Neuron (in vitro differentiated cells): Measurements from ENCODE around the gene TOX3.

Experiments
- H2AFZ ChIP-seq: one replicate; pipeline ENCODE4 v1.6.1; 2013; ENCODE audit warnings: low read depth, mild to moderate bottlenecking, inconsistent platforms, low read length, moderate library complexity
- H3K27me3 ChIP-seq: one replicate; pipeline ENCODE4 v1.6.1; 2013; ENCODE audit warnings: low read length; ENCODE audit not compliant: insufficient read depth
- H3K36me3 ChIP-seq: one replicate; pipeline ENCODE4 v1.6.1; 2013; ENCODE audit warnings: low read length; ENCODE audit not compliant: insufficient read depth
- H3K4me1 ChIP-seq: one replicate; pipeline ENCODE4 v1.6.1; 2013; ENCODE audit warnings: low read length; ENCODE audit not compliant: insufficient read depth
- H3K4me3 ChIP-seq: 2 replicates; pipeline ENCODE4 v1.5.1; 2013; ENCODE audit warnings: mild to moderate bottlenecking, low read length, moderate library complexity
- H3K9me3 ChIP-seq: one replicate; pipeline ENCODE4 v1.6.1; 2013; ENCODE audit warnings: low read length

TOX3 gene

DNA sequence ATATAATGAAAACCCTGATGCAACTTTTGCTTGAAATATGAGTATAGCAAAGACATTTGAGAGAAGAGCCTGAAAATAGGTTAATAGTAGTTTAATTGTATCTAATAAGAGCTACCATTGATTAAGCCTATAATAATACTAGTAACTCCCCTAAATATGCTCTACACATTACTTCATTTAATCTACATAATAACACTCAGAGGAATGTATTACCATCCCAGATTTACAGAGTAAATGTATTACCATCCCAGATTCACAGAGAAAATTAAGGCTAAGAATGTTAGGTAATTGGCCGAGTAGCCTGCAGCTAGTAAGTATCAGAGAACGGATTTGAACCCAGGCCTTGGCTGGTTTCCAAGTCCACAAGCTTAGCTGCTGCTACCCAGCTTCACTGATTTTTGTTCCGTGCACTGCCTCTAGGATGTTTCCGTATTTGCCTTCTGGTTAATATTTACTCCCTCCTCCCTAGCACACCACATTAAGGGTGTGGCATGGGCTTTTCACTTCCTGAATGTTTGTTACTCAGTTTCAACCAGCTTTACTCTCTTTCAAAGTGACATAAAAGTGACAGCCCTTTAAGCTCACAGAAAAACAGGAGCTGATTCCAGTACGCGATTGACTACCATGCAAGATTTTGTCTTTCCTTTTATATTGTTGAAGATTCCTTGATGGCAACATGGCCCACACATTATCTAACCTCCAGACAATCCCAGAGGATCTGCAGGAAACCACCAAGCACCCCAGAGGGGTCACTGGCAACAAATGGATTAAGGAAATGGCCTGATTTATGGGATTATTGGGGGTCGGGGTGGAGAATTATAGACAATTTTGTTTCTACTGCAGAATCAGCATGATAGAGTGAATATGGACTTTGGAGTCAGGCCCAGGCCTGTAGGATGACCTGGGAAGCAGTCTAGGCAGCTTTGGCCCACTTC is 26.7 kb upstream of the TOX3 start:
- Histone ChIP-seq H2AFZ (no peak overlapping the region), H3K36me3 (no peaks in the 10 kb centered on the region), H3K9me3 (peaks cover 2% of the 10 kb centered on the region), H3K27me3 (no peaks in the 10 kb centered on the region), H3K4me3 (no peak overlapping the region), H3K4me1 (peaks cover 9% of the 10 kb centered on the region)

DNA sequence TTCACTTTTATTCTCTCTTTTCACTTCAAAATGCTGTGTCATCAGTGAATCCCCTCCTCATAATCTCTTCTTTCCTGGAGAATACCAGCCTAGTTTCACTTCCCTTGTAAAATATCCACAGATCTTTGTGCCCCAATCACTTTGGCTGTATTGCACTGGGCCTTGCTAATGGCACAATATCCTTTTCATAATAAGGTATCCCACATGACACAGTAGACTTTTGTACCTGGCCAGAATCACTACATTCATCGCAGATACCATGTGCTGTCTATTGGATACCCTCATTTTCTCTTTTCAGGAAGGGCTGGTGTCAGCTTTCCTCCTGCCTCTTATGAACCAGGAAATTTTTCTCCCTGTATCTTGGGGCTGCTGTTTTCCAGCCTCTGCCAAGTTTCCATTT is 25.7 kb upstream of the TOX3 start:
- Histone ChIP-seq H3K9me3 (peaks cover 2% of the 10 kb centered on the region), H2AFZ (no peak overlapping the region), H3K4me1 (no peaks in the 10 kb centered on the region), H3K27me3 (no peaks in the 10 kb centered on the region), H3K36me3 (no peaks in the 10 kb centered on the region), H3K4me3 (no peak overlapping the region)

DNA sequence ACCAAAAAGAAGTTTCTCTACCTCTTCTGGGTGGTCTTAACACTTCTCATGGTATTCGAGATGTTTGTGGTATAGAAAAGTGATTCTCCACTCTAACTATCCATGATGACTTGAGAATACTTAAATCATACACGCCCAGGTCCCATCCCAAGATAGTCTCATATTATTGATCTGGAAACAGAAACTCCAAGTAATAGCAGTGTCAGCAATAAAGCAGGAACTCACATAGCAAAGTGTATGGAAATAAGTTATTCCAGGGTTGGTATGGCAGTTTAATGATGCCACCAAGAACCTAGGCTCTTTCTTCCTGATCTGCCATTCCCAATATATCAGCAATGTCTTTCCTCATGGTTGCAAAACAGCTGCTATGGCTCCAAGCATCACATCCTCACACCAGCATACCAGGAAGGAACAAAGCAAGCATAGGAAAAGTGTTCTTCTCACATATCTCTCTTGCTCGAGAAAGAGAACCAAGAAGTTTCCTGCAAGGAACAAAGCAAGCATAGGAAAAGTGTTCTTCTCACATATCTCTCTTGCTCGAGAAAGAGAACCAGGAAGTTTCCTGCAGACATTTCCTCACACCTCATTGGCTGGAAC is 23.6 kb upstream of the TOX3 start:
- H3K9me3 ChIP-seq = peaks cover 2% of the 10 kb centered on the region
- H3K36me3 ChIP-seq = no peaks in the 10 kb centered on the region
- H2AFZ ChIP-seq = no peak overlapping the region
- no peaks in the 10 kb centered on the region for H3K27me3 ChIP-seq
- H3K4me3 ChIP-seq = no peak overlapping the region
- H3K4me1 ChIP-seq = no peaks in the 10 kb centered on the region

DNA sequence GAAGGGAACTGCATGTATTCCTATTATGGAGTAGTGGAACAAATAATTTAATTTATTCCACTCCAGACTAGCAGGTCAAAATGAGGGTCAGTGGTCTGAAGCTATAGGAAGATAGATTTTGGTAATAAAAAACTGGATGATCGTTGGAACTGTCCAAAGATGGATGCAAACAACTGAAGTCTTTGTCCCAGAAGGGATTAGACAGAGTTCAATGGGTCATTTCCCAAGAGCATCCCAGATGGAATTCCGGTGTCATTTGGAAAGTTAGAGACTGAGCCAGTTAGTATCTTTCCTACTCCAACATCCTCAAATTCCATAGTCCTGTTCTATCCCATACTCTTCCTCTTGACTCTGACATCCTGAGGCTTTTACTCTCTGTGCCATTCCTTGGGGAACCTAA is 22.8 kb upstream of the TOX3 start:
- H2AFZ ChIP-seq = no peak overlapping the region
- no peaks in the 10 kb centered on the region for H3K4me1 ChIP-seq
- no peaks in the 10 kb centered on the region for H3K27me3 ChIP-seq
- H3K36me3 ChIP-seq = no peaks in the 10 kb centered on the region
- peaks cover 2% of the 10 kb centered on the region for H3K9me3 ChIP-seq
- H3K4me3 ChIP-seq = no peak overlapping the region

DNA sequence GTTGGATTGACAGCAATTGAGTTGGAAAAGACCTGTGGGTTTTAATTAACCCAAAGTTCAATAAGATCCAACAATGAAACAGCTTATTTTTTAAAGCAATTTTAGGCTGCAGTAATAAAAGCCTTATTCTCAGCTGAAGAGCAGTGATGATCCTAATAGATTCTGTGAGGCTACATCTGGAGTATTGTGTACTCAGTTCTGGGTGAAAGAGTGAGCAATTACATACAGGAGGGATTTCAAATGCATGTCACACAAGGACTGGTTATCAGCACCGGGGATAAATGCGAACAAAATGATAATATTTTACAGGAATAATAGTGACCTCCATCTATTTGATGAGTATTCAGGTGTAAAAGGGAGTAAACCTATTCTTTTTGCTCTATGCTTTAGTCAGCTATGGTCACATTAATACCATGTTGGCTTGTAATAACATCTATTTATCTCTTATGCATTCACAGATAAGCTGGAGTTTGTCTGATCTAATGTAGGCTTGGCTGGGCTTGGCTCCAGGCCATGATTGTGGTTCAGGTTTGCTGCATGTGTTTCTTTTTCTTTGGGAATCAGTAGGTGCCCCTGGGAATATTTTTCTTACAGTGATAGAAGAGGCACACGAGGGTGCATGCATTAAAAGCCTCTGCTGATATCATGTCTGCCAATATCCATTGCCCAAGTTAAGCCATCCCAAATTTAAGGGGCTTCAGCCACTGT is 22.2 kb upstream of the TOX3 start:
- Histone ChIP-seq H3K4me1 (no peaks in the 10 kb centered on the region), H3K27me3 (no peaks in the 10 kb centered on the region), H2AFZ (no peak overlapping the region), H3K36me3 (no peaks in the 10 kb centered on the region), H3K9me3 (peaks cover 2% of the 10 kb centered on the region), H3K4me3 (no peak overlapping the region)

DNA sequence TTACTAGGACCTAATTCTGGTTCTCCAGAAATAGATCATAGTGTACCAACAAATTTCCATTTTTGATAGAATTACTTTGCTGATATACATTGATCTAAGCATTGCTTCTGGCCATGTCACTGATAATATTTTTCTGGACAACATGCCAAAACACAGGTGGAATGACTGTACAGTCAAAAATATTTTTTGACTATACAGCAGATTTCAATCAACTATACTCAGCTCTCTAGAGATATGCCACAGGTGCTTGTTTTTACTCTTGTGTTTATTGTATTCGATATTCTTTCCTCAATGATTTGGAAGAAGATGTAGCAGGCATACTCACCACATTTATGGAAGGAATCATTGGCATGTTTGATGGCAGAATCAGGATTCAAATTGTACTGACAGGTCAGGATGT is 21.6 kb upstream of the TOX3 start:
- no peaks in the 10 kb centered on the region for H3K36me3 ChIP-seq
- H3K4me1 ChIP-seq = no peaks in the 10 kb centered on the region
- H3K4me3 ChIP-seq = no peak overlapping the region
- no peaks in the 10 kb centered on the region for H3K27me3 ChIP-seq
- H2AFZ ChIP-seq = no peak overlapping the region
- H3K9me3 ChIP-seq = peaks cover 2% of the 10 kb centered on the region

DNA sequence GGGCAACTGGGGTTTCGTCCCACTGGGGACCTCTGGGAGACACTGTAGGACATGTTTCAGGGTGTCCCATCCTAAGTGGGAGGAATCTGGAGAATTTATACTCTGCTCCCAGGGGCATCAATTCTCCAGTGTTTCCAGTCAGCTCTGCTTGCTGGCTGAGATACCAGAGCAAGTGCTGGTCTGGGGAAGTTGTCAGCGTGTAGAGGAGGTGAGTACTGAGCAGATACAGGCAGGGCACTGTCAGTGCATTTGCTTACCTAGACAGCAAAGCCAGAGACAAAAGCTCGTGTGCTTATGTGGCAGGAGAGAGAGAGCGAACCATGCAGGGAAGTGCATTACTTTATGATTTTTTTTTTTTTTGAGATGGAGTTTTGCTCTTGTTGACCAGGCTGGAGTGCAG is 20.2 kb upstream of the TOX3 start:
- Histone ChIP-seq H2AFZ (no peak overlapping the region), H3K36me3 (no peaks in the 10 kb centered on the region), H3K4me1 (no peaks in the 10 kb centered on the region), H3K27me3 (no peaks in the 10 kb centered on the region), H3K4me3 (no peak overlapping the region), H3K9me3 (peaks cover 2% of the 10 kb centered on the region)

DNA sequence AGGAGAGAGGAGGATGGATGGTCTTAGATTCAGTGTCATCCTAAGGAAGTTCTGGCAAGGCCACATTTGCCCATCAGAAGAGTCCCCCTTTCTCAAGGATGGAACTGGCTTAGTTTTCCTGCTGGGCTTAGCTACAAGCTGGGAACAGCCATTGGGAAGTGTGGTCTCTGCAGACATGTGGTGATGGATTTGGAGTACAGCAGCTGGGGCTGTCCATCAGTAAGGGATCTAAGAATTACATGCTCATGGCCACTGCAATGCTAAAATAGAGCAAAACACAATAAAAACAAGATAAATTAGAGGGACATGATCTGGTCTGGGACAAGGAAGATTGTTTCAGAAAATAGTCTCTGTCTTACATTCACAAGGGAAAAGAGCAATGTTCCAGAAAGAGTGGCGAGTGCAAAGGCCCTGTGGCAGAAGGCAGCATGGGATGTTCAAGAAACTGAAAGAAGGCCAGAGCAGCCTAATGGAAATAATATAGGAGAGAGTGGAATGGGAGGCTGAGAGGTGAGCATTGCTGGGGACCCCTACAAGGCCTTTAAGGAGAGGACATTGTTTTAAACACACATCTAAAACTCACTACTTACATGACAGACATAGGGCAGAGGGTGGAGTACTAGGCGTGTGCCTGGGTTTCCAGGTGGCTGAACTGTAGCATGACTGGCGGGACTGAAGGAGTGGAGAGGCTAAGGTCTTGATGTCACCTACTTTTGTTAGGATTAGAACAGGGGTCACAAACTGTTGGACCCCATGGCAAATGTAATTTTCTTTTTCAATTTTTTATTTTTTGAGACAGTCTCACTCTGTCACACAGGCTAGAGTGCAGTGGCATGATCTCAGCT is 17.0 kb upstream of the TOX3 start:
- no peak overlapping the region for H2AFZ ChIP-seq
- no peak overlapping the region for H3K4me3 ChIP-seq
- H3K36me3 ChIP-seq = no peaks in the 10 kb centered on the region
- H3K4me1 ChIP-seq = no peaks in the 10 kb centered on the region
- H3K27me3 ChIP-seq = no peaks in the 10 kb centered on the region
- no peaks in the 10 kb centered on the region for H3K9me3 ChIP-seq

DNA sequence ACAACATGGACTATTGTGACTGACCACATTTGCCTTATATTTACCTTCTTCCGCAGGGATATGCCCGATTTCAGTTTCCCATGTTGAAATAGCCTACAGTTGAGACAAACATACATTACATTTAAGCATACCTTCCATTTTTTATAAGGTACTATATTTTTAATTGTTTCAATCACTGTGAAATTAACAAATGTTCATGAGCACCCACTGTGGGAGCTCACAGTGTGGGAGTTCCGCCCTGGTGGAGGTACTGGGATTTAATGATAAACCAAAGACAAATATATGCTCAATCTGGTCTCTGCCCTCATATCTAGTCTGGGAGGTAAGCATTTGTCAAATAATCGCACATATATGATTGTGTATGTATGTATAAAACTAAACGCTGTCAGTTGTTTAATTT is 15.8 kb upstream of the TOX3 start:
- no peak overlapping the region for H2AFZ ChIP-seq
- no peaks in the 10 kb centered on the region for H3K36me3 ChIP-seq
- no peaks in the 10 kb centered on the region for H3K4me1 ChIP-seq
- no peaks in the 10 kb centered on the region for H3K9me3 ChIP-seq
- no peaks in the 10 kb centered on the region for H3K27me3 ChIP-seq
- H3K4me3 ChIP-seq = no peak overlapping the region

DNA sequence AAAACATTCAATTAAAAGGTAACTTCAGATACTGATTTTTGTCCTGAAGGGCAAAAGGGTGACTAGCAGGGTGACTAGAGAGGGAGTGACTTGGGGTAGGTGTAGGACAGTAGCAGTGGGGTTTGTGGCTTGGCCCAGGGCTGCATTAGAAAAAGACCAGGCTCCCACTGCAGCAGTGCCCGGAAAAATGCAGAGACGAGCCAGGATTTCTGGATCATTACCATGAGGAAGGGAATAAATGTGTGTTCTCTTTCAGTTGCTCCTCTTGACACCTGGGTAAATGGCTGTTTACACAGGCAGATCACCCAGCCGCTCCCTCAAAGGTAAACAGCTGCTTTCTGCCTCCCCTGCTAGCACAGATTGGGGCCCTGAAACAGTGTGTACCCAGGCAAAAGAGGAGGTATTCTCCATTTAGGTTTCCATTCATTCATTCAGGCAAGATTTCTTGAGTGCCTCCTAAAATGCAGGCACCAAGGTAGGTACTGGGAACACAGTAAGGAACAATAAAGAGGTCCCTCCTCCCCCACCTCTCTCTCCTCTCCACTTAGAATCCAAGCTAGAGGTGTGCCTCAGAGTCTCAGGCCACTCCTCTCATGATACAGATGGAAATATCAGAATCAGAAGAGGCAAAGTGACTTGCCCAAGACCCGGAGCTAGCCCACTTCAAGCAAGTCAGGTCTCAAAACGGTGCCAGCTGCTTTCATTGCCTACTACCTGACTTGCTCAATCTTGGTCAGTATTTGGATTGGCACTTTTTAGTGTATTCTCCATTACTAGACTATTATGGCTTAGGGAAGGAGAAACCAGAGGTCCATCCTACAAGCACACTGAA is 15.2 kb upstream of the TOX3 start:
- Histone ChIP-seq H3K4me1 (no peaks in the 10 kb centered on the region), H3K4me3 (no peak overlapping the region), H2AFZ (no peak overlapping the region), H3K9me3 (no peaks in the 10 kb centered on the region), H3K27me3 (no peaks in the 10 kb centered on the region), H3K36me3 (no peaks in the 10 kb centered on the region)

DNA sequence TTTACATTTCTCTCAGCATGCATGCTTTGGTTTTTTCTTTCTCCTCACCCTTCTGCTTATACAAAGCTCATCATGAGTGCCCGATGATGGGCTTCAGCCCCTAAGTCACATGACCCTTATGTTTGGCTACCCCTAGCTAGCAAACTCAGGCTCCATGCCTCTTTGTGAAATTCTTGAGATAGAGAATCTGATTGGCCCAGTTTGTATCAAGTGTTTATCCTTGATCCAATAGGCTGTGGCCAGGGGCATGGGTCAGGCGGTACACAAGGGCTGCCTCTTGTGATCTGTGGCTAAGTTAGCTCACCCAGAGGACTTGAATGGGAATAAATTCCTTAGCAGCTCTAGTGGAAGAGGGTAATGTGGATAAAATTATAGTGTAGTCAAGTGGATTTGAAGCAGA is 11.5 kb upstream of the TOX3 start:
- Histone ChIP-seq H3K4me1 (peaks cover 7% of the 10 kb centered on the region), H3K27me3 (no peaks in the 10 kb centered on the region)

DNA sequence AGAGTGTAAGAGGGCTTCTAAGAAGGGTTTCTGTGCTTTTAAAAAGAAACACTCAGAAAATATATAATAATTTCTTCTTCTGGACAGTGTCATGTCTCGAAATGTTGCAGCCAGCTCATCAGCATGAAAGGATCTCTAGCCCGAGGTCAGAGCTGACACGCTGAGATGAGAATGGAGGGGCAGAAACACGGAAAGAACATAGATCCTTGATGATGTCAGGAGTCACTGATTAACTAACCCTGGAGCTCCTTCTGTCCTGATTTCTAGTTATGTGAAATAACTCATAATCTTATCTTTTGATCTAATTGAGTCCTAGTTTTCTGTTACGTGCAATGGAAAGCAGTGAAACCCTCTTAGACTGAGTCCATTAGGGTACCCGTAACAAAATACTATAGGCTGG is 10.3 kb upstream of the TOX3 start:
- Histone ChIP-seq H3K4me1 (peaks cover 19% of the 10 kb centered on the region), H2AFZ (no peak overlapping the region), H3K27me3 (no peaks in the 10 kb centered on the region), H3K9me3 (no peaks in the 10 kb centered on the region), H3K36me3 (no peaks in the 10 kb centered on the region), H3K4me3 (no peak overlapping the region)

More for the DNA sequence above, 11.5 kb upstream of the TOX3 start:
- Histone ChIP-seq H3K36me3 (no peaks in the 10 kb centered on the region), H2AFZ (no peak overlapping the region), H3K9me3 (no peaks in the 10 kb centered on the region), H3K4me3 (no peak overlapping the region)
